C4-2B (cell line): ENCODE measurements around the gene JDP2.

Source experiments
- CTCF ChIP-seq: fragments of 450-650 bp; conservative IDR thresholded peaks from 2 replicates; pipeline ENCODE4 v1.5.1; 2017; ENCODE audit warnings: mild to moderate bottlenecking
- ZFX ChIP-seq: fragments of 450-650 bp; IDR thresholded peaks from 2 replicates; pipeline ENCODE4 v1.6.1; 2017

DNA sequence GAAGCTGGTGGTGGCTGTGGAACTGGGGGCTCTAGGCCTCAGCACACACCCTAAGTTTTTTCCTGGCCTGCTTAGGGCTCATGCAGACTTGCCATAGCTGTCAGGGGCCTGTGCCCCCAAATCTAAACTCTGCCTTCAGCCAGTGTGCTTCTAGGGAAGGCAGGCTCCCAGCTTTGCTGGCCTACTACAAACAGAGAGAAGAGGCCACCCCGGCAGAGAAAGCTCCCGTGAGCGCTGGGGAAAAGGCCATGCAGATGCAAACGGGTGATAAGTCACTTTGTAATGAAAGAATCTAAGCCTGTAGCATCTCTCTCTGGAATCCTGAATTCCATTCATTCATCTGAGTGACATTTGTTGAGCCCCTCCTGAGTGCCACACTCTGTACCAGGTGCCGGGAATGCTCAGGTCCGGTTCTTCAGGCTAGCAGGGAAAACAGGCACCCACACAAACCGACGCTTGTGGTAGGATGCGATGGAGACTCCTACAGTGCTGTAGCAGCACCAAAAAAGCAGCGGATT is 29.9 kb downstream of the JDP2 start:
- TF ChIP-seq CTCF = no peak
- TF ChIP-seq ZFX = no peak
